ENCODE data around the gene ZSCAN25.
"Not testable (repeated sequence)": the region's sequence is repeated elsewhere in the genome, so short reads cannot be mapped to it uniquely, and the experiment has no call there.

Gene ZSCAN25

GRCh38 chr7:99651290-99651689 is 34.5 kb downstream of the ZSCAN25 start:
- no peak for DNase-seq

GRCh38 chr7:99652671-99653070 is 35.9 kb downstream of the ZSCAN25 start:
- DNase-seq = no peak

GRCh38 chr7:99653269-99653668 is 36.5 kb downstream of the ZSCAN25 start:
- DNase-seq = not testable (repeated sequence)

GRCh38 chr7:99653754-99654153 is 37.0 kb downstream of the ZSCAN25 start:
- DNase-seq = no peak

GRCh38 chr7:99654626-99655025 is 37.9 kb downstream of the ZSCAN25 start:
- DNase-seq = not testable (repeated sequence)

- not testable (repeated sequence) for DNase-seq
Measured at GRCh38 chr7:99657879-99658278, 41.1 kb downstream of the ZSCAN25 start.

- no peak for DNase-seq
Measured at GRCh38 chr7:99665312-99666012, 48.7 kb downstream of the ZSCAN25 start.

GRCh38 chr7:99666013-99666395 is 49.3 kb downstream of the ZSCAN25 start:
- no peak for DNase-seq

- no peak for DNase-seq
Measured at GRCh38 chr7:99667179-99667578, 50.4 kb downstream of the ZSCAN25 start.

GRCh38 chr7:99668541-99668940 is 51.8 kb downstream of the ZSCAN25 start:
- no peak for DNase-seq

- DNase-seq = no peak
Measured at GRCh38 chr7:99669782-99670181, 53.0 kb downstream of the ZSCAN25 start.

- no peak for DNase-seq
Measured at GRCh38 chr7:99672573-99672972, 55.8 kb downstream of the ZSCAN25 start.

GRCh38 chr7:99674995-99675742 is 58.4 kb downstream of the ZSCAN25 start:
- DNase-seq = no peak

- no peak for DNase-seq
Measured at GRCh38 chr7:99677013-99677647, 60.4 kb downstream of the ZSCAN25 start.

GRCh38 chr7:99677648-99678045 is 60.9 kb downstream of the ZSCAN25 start:
- no peak for DNase-seq

- DNase-seq = no peak
Measured at GRCh38 chr7:99679032-99679399, 62.3 kb downstream of the ZSCAN25 start.

GRCh38 chr7:99679400-99680191 is 62.9 kb downstream of the ZSCAN25 start, which contains the start of gene CYP3A5:
Gene CYP3A5 (minus strand): TSS chr7:99679996. CDS start chr7:99679896, 100 bp downstream.
- no peak for DNase-seq
